Measurements from ENCODE around the gene ORMDL1. TPM values are rescaled to one million over a fixed set of nuclear protein-coding genes. Genes with fewer than 3 reads are reported as not detected.

Gene ORMDL1
- polyA plus RNA-seq, 1 donor (not counting 4 experiments of a cell fraction or from before 2014, with no cell fraction given), result 86.2 TPM

DNA sequence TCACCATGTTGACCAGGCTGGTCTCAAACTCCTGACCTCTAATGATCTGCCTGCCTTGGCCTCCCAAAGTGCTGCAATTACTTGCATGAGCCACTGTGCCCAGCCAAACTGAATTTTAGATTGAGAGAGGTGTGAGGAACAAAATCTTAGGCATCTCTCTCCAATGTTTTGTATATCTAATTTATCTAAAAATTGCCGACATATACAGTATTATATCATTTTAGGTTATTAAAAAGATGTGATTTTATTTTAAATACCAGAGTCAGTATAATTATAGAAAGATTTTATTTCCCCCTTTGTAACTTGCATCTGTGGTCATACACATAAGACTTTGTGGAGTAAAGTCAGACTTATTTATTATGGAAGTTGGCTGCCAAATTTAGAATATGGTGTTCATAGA is 10.2 kb upstream of the ORMDL1 start:
- no peaks in the 10 kb centered on the region for H3K9me1 ChIP-seq (ENCODE audit: control insufficient read depth, extremely low read depth, insufficient read depth, low read length)
- H3K27ac ChIP-seq (ENCODE audit: control insufficient read depth, insufficient read depth, low read length), result no peak overlapping the region
- no peaks in the 10 kb centered on the region for H4K20me1 ChIP-seq (ENCODE audit: control insufficient read depth, extremely low read depth, insufficient read depth, low read length)
- no peak for TF ChIP-seq EZH2 (IDR thresholded peaks at IDR 0.05; ENCODE audit: low read length)
- TF ChIP-seq, protein P1, sequence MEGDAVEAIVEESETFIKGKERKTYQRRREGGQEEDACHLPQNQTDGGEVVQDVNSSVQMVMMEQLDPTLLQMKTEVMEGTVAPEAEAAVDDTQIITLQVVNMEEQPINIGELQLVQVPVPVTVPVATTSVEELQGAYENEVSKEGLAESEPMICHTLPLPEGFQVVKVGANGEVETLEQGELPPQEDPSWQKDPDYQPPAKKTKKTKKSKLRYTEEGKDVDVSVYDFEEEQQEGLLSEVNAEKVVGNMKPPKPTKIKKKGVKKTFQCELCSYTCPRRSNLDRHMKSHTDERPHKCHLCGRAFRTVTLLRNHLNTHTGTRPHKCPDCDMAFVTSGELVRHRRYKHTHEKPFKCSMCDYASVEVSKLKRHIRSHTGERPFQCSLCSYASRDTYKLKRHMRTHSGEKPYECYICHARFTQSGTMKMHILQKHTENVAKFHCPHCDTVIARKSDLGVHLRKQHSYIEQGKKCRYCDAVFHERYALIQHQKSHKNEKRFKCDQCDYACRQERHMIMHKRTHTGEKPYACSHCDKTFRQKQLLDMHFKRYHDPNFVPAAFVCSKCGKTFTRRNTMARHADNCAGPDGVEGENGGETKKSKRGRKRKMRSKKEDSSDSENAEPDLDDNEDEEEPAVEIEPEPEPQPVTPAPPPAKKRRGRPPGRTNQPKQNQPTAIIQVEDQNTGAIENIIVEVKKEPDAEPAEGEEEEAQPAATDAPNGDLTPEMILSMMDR (optimal IDR thresholded peaks at IDR 0.05 in 1 of 3, IDR thresholded peaks at IDR 0.05 in 1 of 3, conservative IDR thresholded peaks at IDR 0.05 in 1 of 3; ENCODE audit: extremely low read depth in 1 of 3, insufficient read depth in 2 of 3, low read length in 3 of 3), result no peak
- H3K9ac ChIP-seq (ENCODE audit: control insufficient read depth, extremely low read depth, insufficient read depth, low read length), result no peak overlapping the region
- H3K4me1 ChIP-seq (ENCODE audit: control insufficient read depth, extremely low read depth, insufficient read depth, low read length), result peaks cover 2% of the 10 kb centered on the region
- FAIRE-seq (no peak), DNase-seq (ENCODE audit: low read depth, low spot score) (no peak)
- no peak overlapping the region for H3K4me2 ChIP-seq (ENCODE audit: control insufficient read depth, extremely low read depth, insufficient read depth, low read depth, low read length)
- no peak overlapping the region for H3K4me3 ChIP-seq (ENCODE audit: control insufficient read depth in 2 of 3, extremely low read depth in 1 of 3, insufficient read depth in 2 of 3, low read depth in 1 of 3, low read length in 3 of 3)
- peaks cover 5 to 12% of the 10 kb centered on the region in 2 experiments for H3K36me3 ChIP-seq (ENCODE audit: control insufficient read depth in 2 of 2, extremely low read depth in 1 of 2, insufficient read depth in 2 of 2, low read length in 2 of 2)
- H2AFZ ChIP-seq (ENCODE audit: control insufficient read depth, low read length), result no peak overlapping the region
- dilution Hi-C loops (cut with MboI; ENCODE audit: extremely low pct_ligation_motif_present, low sequenced_read_pairs), result no loop called here
- H3K79me2 ChIP-seq (ENCODE audit: control insufficient read depth, insufficient read depth, low read length), result peaks cover 13% of the 10 kb centered on the region
- no peaks in the 10 kb centered on the region for H3K9me3 ChIP-seq (ENCODE audit: control insufficient read depth, low read depth, low read length)
- no peaks in the 10 kb centered on the region for H3K27me3 ChIP-seq (ENCODE audit: control insufficient read depth, extremely low read depth, insufficient read depth, low read length)

DNA sequence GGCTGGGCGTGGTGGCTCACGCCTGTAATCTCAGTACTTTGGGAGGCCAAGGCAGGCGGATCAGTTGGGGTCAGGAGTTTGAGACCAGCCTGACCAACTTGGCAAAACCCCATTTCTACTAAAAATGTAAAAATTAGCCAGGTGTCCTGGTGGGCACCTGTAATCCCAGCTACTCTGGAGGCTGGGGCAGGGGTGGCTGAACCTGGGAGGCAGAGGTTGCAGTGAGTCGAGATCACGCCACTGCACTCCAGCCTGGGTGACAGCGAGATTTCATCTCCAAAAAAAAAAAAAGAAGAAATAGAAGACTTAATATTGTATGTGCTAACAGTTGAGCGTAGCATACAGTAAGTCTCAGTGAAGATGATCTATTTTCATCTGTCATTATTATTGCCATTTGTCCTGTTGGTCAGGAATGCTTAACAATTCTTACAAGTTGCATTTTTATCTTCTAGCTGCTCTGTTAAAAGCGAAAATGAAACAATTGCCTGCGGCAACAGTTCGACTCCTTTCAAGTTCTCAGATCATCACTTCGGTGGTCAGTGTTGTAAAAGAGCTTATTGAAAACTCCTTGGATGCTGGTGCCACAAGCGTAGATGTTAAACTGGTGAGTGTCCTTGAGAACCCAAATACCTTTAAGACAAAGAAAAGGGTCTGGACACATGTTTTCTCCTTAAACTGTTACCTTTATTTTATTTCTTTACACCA is 7.4 kb upstream of the ORMDL1 start:
- H2AFZ ChIP-seq (ENCODE audit: control insufficient read depth, low read length), result no peak overlapping the region
- no peaks in the 10 kb centered on the region for H3K9me3 ChIP-seq (ENCODE audit: control insufficient read depth, low read depth, low read length)
- no peak overlapping the region for H3K4me3 ChIP-seq (ENCODE audit: control insufficient read depth in 2 of 3, extremely low read depth in 1 of 3, insufficient read depth in 2 of 3, low read depth in 1 of 3, low read length in 3 of 3)
- dilution Hi-C loops (cut with MboI; ENCODE audit: extremely low pct_ligation_motif_present, low sequenced_read_pairs), result no loop called here
- TF ChIP-seq, protein P1 (optimal IDR thresholded peaks at IDR 0.05 in 1 of 3, IDR thresholded peaks at IDR 0.05 in 1 of 3, conservative IDR thresholded peaks at IDR 0.05 in 1 of 3; ENCODE audit: extremely low read depth in 1 of 3, insufficient read depth in 2 of 3, low read length in 3 of 3), result no peak
- no peak for TF ChIP-seq EZH2 (IDR thresholded peaks at IDR 0.05; ENCODE audit: low read length)
- DNase-seq (ENCODE audit: low read depth, low spot score) (no peak), FAIRE-seq (no peak)
- H3K27ac ChIP-seq (ENCODE audit: control insufficient read depth, insufficient read depth, low read length), result no peak overlapping the region
- H3K4me2 ChIP-seq (ENCODE audit: control insufficient read depth, extremely low read depth, insufficient read depth, low read depth, low read length), result no peak overlapping the region
- H3K4me1 ChIP-seq (ENCODE audit: control insufficient read depth, extremely low read depth, insufficient read depth, low read length), result no peaks in the 10 kb centered on the region
- no peaks in the 10 kb centered on the region for H3K9me1 ChIP-seq (ENCODE audit: control insufficient read depth, extremely low read depth, insufficient read depth, low read length)
- peaks cover 3 to 5% of the 10 kb centered on the region in 2 experiments for H3K36me3 ChIP-seq (ENCODE audit: control insufficient read depth in 2 of 2, extremely low read depth in 1 of 2, insufficient read depth in 2 of 2, low read length in 2 of 2)
- peaks cover 36% of the 10 kb centered on the region for H3K79me2 ChIP-seq (ENCODE audit: control insufficient read depth, insufficient read depth, low read length)
- no peaks in the 10 kb centered on the region for H3K27me3 ChIP-seq (ENCODE audit: control insufficient read depth, extremely low read depth, insufficient read depth, low read length)
- no peaks in the 10 kb centered on the region for H4K20me1 ChIP-seq (ENCODE audit: control insufficient read depth, extremely low read depth, insufficient read depth, low read length)
- H3K9ac ChIP-seq (ENCODE audit: control insufficient read depth, extremely low read depth, insufficient read depth, low read length), result no peak overlapping the region

Measured in keratinocyte (primary cell).